ENCODE data around the gene CEP72.

CEP72 gene

GRCh38 chr5:633501-633955 is 21.4 kb downstream of the CEP72 start:
- H2AFZ ChIP-seq (ENCODE audit: low read depth, low read length): no peak overlapping the region
- no peak overlapping the region for H3K27ac ChIP-seq (ENCODE audit: low read length)
- no peak overlapping the region for H3K9ac ChIP-seq (ENCODE audit: low read length)
- no peaks in the 10 kb centered on the region for H4K20me1 ChIP-seq (ENCODE audit: insufficient read depth, low read length)
- H3K36me3 ChIP-seq (replicated peaks; ENCODE audit: low read depth, low read length): peaks cover 7% of the 10 kb centered on the region
- H3K9me3 ChIP-seq (ENCODE audit: insufficient read depth, low read length): no peaks in the 10 kb centered on the region
- H3K4me1 ChIP-seq (ENCODE audit: low read length): no peaks in the 10 kb centered on the region
- H3K27me3 ChIP-seq (ENCODE audit: low read depth, low read length): no peaks in the 10 kb centered on the region
- TF ChIP-seq EZH2phosphoT487 (IDR thresholded peaks at IDR 0.05; ENCODE audit: low read depth) (no peak), CTCF (IDR thresholded peaks at IDR 0.05; ENCODE audit: low read depth, low read length) (no peak)
- H3K79me2 ChIP-seq (ENCODE audit: low read length): no peaks in the 10 kb centered on the region
- no peak overlapping the region for H3K4me2 ChIP-seq (ENCODE audit: low read length)
- no peak overlapping the region for H3K4me3 ChIP-seq (ENCODE audit: low read length)

- H3K36me3 ChIP-seq (replicated peaks; ENCODE audit: low read depth, low read length): peaks cover 7% of the 10 kb centered on the region
- no peaks in the 10 kb centered on the region for H3K27me3 ChIP-seq (ENCODE audit: low read depth, low read length)
- no peak overlapping the region for H3K4me3 ChIP-seq (ENCODE audit: low read length)
- H3K4me2 ChIP-seq (ENCODE audit: low read length): no peak overlapping the region
- H3K9me3 ChIP-seq (ENCODE audit: insufficient read depth, low read length): no peaks in the 10 kb centered on the region
- TF ChIP-seq CTCF (IDR thresholded peaks at IDR 0.05; ENCODE audit: low read depth, low read length): no peak
- no peak for TF ChIP-seq EZH2phosphoT487 (IDR thresholded peaks at IDR 0.05; ENCODE audit: low read depth)
- no peak overlapping the region for H3K9ac ChIP-seq (ENCODE audit: low read length)
- H3K79me2 ChIP-seq (ENCODE audit: low read length): no peaks in the 10 kb centered on the region
- no peak overlapping the region for H2AFZ ChIP-seq (ENCODE audit: low read depth, low read length)
- no peak overlapping the region for H3K27ac ChIP-seq (ENCODE audit: low read length)
- H4K20me1 ChIP-seq (ENCODE audit: insufficient read depth, low read length): no peaks in the 10 kb centered on the region
- H3K4me1 ChIP-seq (ENCODE audit: low read length): no peaks in the 10 kb centered on the region
Measured at GRCh38 chr5:634191-634590, 22.1 kb downstream of the CEP72 start.

- H3K9ac ChIP-seq (ENCODE audit: low read length): no peak overlapping the region
- no peak overlapping the region for H3K27ac ChIP-seq (ENCODE audit: low read length)
- no peaks in the 10 kb centered on the region for H3K79me2 ChIP-seq (ENCODE audit: low read length)
- H3K27me3 ChIP-seq (ENCODE audit: low read depth, low read length): no peaks in the 10 kb centered on the region
- no peak for TF ChIP-seq CTCF (IDR thresholded peaks at IDR 0.05; ENCODE audit: low read depth, low read length)
- no peak for TF ChIP-seq EZH2phosphoT487 (IDR thresholded peaks at IDR 0.05; ENCODE audit: low read depth)
- H3K4me3 ChIP-seq (ENCODE audit: low read length): no peak overlapping the region
- H3K9me3 ChIP-seq (ENCODE audit: insufficient read depth, low read length): no peaks in the 10 kb centered on the region
- peaks cover 7% of the 10 kb centered on the region for H3K36me3 ChIP-seq (replicated peaks; ENCODE audit: low read depth, low read length)
- H3K4me1 ChIP-seq (ENCODE audit: low read length): no peaks in the 10 kb centered on the region
- H3K4me2 ChIP-seq (ENCODE audit: low read length): no peak overlapping the region
- no peak overlapping the region for H2AFZ ChIP-seq (ENCODE audit: low read depth, low read length)
- no peaks in the 10 kb centered on the region for H4K20me1 ChIP-seq (ENCODE audit: insufficient read depth, low read length)
Measured at GRCh38 chr5:635306-636055, 23.3 kb downstream of the CEP72 start.

- Histone ChIP-seq H3K4me3 (ENCODE audit: low read length) (no peak overlapping the region), H3K27ac (ENCODE audit: low read length) (no peak overlapping the region), H3K9me3 (ENCODE audit: insufficient read depth, low read length) (no peaks in the 10 kb centered on the region), H3K4me2 (ENCODE audit: low read length) (no peak overlapping the region), H3K9ac (ENCODE audit: low read length) (no peak overlapping the region), H3K36me3 (replicated peaks; ENCODE audit: low read depth, low read length) (peaks cover 12% of the 10 kb centered on the region), H3K79me2 (ENCODE audit: low read length) (no peaks in the 10 kb centered on the region), H2AFZ (ENCODE audit: low read depth, low read length) (no peak overlapping the region), H3K4me1 (ENCODE audit: low read length) (no peaks in the 10 kb centered on the region), H4K20me1 (ENCODE audit: insufficient read depth, low read length) (no peaks in the 10 kb centered on the region), H3K27me3 (ENCODE audit: low read depth, low read length) (no peaks in the 10 kb centered on the region)
- TF ChIP-seq CTCF (IDR thresholded peaks at IDR 0.05; ENCODE audit: low read depth, low read length) (no peak), EZH2phosphoT487 (IDR thresholded peaks at IDR 0.05; ENCODE audit: low read depth) (no peak)
Measured at GRCh38 chr5:636951-637350, 24.8 kb downstream of the CEP72 start.

All from OCI-LY3 (cell line).